Ascending aorta (tissue), 2 donors: Measurements from ENCODE around the gene ADCY2. TPM values are rescaled to one million over a fixed set of nuclear protein-coding genes. Genes with fewer than 3 reads are reported as not detected.

Experiments used
- DNase-seq, 2 donors: peaks; one replicate each; pipeline ENCODE4 v3.0.0-alpha.2; 2019; ENCODE audit warnings: low spot score in 2 of 2
- H3K27ac ChIP-seq, 2 donors: fragments of 200-600 bp; sonication (generic); one replicate each; pipeline ENCODE4 v1.5.1; 2016 to 2017; ENCODE audit warnings: mild to moderate bottlenecking in 1 of 2
- H3K27me3 ChIP-seq: fragments of 200-600 bp; sonication (generic); one replicate; pipeline ENCODE4 v1.5.1; 2017
- H3K36me3 ChIP-seq, 2 donors: fragments of 200-600 bp; sonication (generic); one replicate each; pipeline ENCODE4 v1.5.1; 2016
- H3K4me1 ChIP-seq, 2 donors: fragments of 200-600 bp; sonication (generic); one replicate each; pipeline ENCODE4 v1.5.1; 2016 to 2017; ENCODE audit warnings: mild to moderate bottlenecking in 1 of 2
- H3K4me3 ChIP-seq, 2 donors: fragments of 200-600 bp; sonication (generic); one replicate each; pipeline ENCODE4 v1.5.1; 2016 to 2017; ENCODE audit warnings: mild to moderate bottlenecking in 1 of 2
- H3K9me3 ChIP-seq, 2 donors: fragments of 200-600 bp; sonication (generic); one replicate each; pipeline ENCODE4 v1.5.1; 2016
- intact Hi-C: fragments of 100-400 bp; cut with DNase I; formaldehyde crosslinking; loops from one replicate; pipeline ENCODE4 v1.15.1; 2023
- total RNA-seq: library from RNA; depleted of rRNA; stranded (reverse); fragments of >200 nt; gene quantifications from one replicate; pipeline ENCODE4 v1.1.0, GENCODE V29; 2016
- TF ChIP-seq, protein P1 (sequence below), 3 experiments: fragments of 200-600 bp in 2 of 3; fragments of 450-650 bp in 1 of 3; sonication (generic) in 2 of 3; IDR thresholded peaks; one replicate each; pipeline ENCODE4 v1.5.1; 2016 to 2019; ENCODE audit warnings: antibody characterized with exemption in 3 of 3, mild to moderate bottlenecking in 1 of 3, moderate library complexity in 1 of 3

The ADCY2 gene
- total RNA-seq, 1 donor from 2014 or later, result 0.11 TPM

DNA sequence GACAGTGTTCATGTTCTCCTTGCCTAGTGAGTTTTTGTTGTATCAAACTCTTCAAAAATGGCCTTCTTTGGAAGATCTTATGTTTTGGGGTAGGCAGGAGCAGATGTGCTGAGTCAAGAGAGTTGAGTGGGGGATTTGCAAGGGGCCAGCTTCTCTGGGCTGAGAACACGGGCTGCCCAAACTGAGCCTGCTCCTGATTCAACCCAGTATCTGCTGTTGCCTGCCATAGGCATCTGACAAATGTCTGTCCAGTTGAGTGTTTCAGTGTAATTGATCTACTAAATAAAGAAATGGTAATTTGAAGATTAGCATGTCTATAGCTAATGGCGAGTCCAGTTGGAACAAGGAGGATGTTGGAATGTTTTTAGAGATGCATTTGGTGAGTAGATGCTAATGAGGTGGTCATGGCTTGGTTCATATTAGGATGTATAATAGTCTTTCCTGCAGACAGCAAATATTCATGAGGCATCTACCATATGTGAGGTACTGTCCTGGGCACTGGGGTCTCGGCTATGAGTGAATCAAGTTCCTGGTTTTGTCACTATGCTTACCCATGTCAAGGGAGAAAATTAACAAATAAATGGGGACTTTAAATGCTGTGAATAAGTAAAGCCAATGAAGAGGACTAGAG is 119.5 kb downstream of the ADCY2 start:
- no peaks in the 10 kb centered on the region for H3K9me3 ChIP-seq
- no peak overlapping the region for H3K27ac ChIP-seq
- H3K4me1 ChIP-seq, result no peaks in the 10 kb centered on the region
- TF ChIP-seq, protein P1, sequence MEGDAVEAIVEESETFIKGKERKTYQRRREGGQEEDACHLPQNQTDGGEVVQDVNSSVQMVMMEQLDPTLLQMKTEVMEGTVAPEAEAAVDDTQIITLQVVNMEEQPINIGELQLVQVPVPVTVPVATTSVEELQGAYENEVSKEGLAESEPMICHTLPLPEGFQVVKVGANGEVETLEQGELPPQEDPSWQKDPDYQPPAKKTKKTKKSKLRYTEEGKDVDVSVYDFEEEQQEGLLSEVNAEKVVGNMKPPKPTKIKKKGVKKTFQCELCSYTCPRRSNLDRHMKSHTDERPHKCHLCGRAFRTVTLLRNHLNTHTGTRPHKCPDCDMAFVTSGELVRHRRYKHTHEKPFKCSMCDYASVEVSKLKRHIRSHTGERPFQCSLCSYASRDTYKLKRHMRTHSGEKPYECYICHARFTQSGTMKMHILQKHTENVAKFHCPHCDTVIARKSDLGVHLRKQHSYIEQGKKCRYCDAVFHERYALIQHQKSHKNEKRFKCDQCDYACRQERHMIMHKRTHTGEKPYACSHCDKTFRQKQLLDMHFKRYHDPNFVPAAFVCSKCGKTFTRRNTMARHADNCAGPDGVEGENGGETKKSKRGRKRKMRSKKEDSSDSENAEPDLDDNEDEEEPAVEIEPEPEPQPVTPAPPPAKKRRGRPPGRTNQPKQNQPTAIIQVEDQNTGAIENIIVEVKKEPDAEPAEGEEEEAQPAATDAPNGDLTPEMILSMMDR (IDR thresholded peaks at IDR 0.05), result no peak
- no peaks in the 10 kb centered on the region for H3K36me3 ChIP-seq
- intact Hi-C loops, result no loop called here
- no peaks in the 10 kb centered on the region for H3K27me3 ChIP-seq
- no peak overlapping the region for H3K4me3 ChIP-seq
- DNase-seq, result no peak

GRCh38 chr5:7516253-7516652 is 120.3 kb downstream of the ADCY2 start:
- H3K27ac ChIP-seq, result no peak overlapping the region
- TF ChIP-seq, protein P1 (IDR thresholded peaks at IDR 0.05), result no peak
- DNase-seq, result no peak
- H3K4me1 ChIP-seq, result no peaks in the 10 kb centered on the region
- H3K9me3 ChIP-seq, result no peaks in the 10 kb centered on the region
- H3K36me3 ChIP-seq, result peaks cover 0 to under 1% of the 10 kb centered on the region in 2 donors
- intact Hi-C loops, result no loop called here
- no peak overlapping the region for H3K4me3 ChIP-seq
- no peaks in the 10 kb centered on the region for H3K27me3 ChIP-seq

- no peaks in the 10 kb centered on the region for H3K4me1 ChIP-seq
- DNase-seq, result no peak
- H3K27ac ChIP-seq, result no peak overlapping the region
- TF ChIP-seq, protein P1 (IDR thresholded peaks at IDR 0.05), result no peak
- peaks cover 0 to 6% of the 10 kb centered on the region in 2 donors for H3K36me3 ChIP-seq
- intact Hi-C loops, result no loop called here
- no peaks in the 10 kb centered on the region for H3K27me3 ChIP-seq
- H3K9me3 ChIP-seq, result no peaks in the 10 kb centered on the region
- H3K4me3 ChIP-seq, result no peak overlapping the region
Measured at GRCh38 chr5:7517006-7517405, 121.1 kb downstream of the ADCY2 start.

GRCh38 chr5:7518947-7519560 is 123.1 kb downstream of the ADCY2 start:
- Histone ChIP-seq H3K4me3 (no peak overlapping the region), H3K4me1 (no peaks in the 10 kb centered on the region), H3K36me3 (peaks cover 0 to 6% of the 10 kb centered on the region in 2 donors), H3K27me3 (no peaks in the 10 kb centered on the region), H3K9me3 (no peaks in the 10 kb centered on the region), H3K27ac (no peak overlapping the region)
- TF ChIP-seq, protein P1 (IDR thresholded peaks at IDR 0.05), result peak in 1 of 3 experiments; percentile 22
- intact Hi-C loops, result no loop called here
- DNase-seq, result no peak

GRCh38 chr5:7519564-7519963 is 123.6 kb downstream of the ADCY2 start:
- intact Hi-C loops, result no loop called here
- Histone ChIP-seq H3K9me3 (no peaks in the 10 kb centered on the region), H3K4me3 (no peak overlapping the region), H3K36me3 (peaks cover 0 to 6% of the 10 kb centered on the region in 2 donors), H3K27me3 (no peaks in the 10 kb centered on the region), H3K4me1 (no peaks in the 10 kb centered on the region), H3K27ac (no peak overlapping the region)
- TF ChIP-seq, protein P1 (IDR thresholded peaks at IDR 0.05), result no peak
- no peak for DNase-seq
